ENCODE measurements around the gene AFAP1L2. TPM values are rescaled to one million over a fixed set of nuclear protein-coding genes. Genes with fewer than 3 reads are reported as not detected.

Gene AFAP1L2
- total RNA-seq, 2 experiments from 2014 or later, result 0.36 to 0.50 TPM

GRCh38 chr10:114372995-114373394, 31.3 kb downstream of the AFAP1L2 start:
- POLR2A ChIA-PET, result no interaction called here
- H3K27me3 ChIP-seq (ENCODE audit: control insufficient read depth in 1 of 2, insufficient read depth in 2 of 2, low read length in 2 of 2), result no peaks in the 10 kb centered on the region

DNA sequence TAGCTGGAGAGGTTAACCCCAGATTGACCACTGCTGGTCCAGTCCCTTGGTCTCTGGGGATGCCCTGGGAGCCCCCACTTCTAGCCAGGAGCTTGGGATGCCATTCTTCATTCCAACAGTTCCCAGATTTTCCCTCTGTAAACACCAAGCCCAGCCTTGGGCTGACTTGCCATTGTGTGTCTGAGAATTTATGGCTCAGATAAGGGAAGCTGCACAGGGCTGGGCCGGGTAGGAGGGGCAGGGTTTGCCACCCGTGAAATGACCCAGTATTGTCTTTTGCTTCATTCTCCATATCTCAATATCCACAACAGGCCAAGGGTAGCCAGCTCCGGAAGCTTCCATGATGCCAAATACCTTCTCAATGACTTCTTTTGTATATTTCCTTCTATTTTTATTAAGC, 32.1 kb downstream of the AFAP1L2 start:
- no peak overlapping the region for H3K4me3 ChIP-seq (ENCODE audit: low read length)
- H3K27me3 ChIP-seq (ENCODE audit: control insufficient read depth in 1 of 2, insufficient read depth in 2 of 2, low read length in 2 of 2), result no peaks in the 10 kb centered on the region
- Mint-ChIP-seq H3K4me3 (no peak overlapping the region), H3K4me1 (ENCODE audit: low read depth) (no peaks in the 10 kb centered on the region), H3K36me3 (ENCODE audit: low read depth) (no peaks in the 10 kb centered on the region), H3K27ac (no peak overlapping the region), H3K27me3 (peaks cover 11% of the 10 kb centered on the region), H3K9me3 (no peaks in the 10 kb centered on the region)
- ChIA-PET CTCF (no interaction called here), POLR2A (no interaction called here)
- ATAC-seq (ENCODE audit: poor library complexity) (no peak), DNase-seq (no peak)
- H3K36me3 ChIP-seq (ENCODE audit: insufficient read depth, low read length), result no peaks in the 10 kb centered on the region
- intact Hi-C loops (cut with DNase I, micrococcal nuclease), result no loop called here
- TF ChIP-seq, protein P1, sequence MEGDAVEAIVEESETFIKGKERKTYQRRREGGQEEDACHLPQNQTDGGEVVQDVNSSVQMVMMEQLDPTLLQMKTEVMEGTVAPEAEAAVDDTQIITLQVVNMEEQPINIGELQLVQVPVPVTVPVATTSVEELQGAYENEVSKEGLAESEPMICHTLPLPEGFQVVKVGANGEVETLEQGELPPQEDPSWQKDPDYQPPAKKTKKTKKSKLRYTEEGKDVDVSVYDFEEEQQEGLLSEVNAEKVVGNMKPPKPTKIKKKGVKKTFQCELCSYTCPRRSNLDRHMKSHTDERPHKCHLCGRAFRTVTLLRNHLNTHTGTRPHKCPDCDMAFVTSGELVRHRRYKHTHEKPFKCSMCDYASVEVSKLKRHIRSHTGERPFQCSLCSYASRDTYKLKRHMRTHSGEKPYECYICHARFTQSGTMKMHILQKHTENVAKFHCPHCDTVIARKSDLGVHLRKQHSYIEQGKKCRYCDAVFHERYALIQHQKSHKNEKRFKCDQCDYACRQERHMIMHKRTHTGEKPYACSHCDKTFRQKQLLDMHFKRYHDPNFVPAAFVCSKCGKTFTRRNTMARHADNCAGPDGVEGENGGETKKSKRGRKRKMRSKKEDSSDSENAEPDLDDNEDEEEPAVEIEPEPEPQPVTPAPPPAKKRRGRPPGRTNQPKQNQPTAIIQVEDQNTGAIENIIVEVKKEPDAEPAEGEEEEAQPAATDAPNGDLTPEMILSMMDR (IDR thresholded peaks at IDR 0.05), result no peak
- H3K9me3 ChIP-seq (ENCODE audit: control insufficient read depth in 1 of 2, insufficient read depth in 1 of 2, low read length in 2 of 2), result no peaks in the 10 kb centered on the region
- H3K4me1 ChIP-seq (ENCODE audit: insufficient read depth, low read length), result no peaks in the 10 kb centered on the region
- no peak overlapping the region for H3K27ac ChIP-seq (ENCODE audit: low read depth in 1 of 2, low read length in 2 of 2)

More at GRCh38 chr10:114372995-114373394, 31.3 kb downstream of the AFAP1L2 start:
- CTCF ChIA-PET, result no interaction called here
- no peaks in the 10 kb centered on the region for H3K9me3 ChIP-seq (ENCODE audit: control insufficient read depth in 1 of 2, insufficient read depth in 1 of 2, low read length in 2 of 2)
- Mint-ChIP-seq H3K36me3 (ENCODE audit: low read depth) (no peaks in the 10 kb centered on the region), H3K27ac (no peak overlapping the region), H3K9me3 (no peaks in the 10 kb centered on the region), H3K4me3 (no peak overlapping the region), H3K27me3 (peaks cover 11% of the 10 kb centered on the region), H3K4me1 (ENCODE audit: low read depth) (no peaks in the 10 kb centered on the region)
- intact Hi-C loops (cut with DNase I, micrococcal nuclease), result no loop called here
- H3K27ac ChIP-seq (ENCODE audit: low read depth in 1 of 2, low read length in 2 of 2), result no peak overlapping the region
- no peak for ATAC-seq (ENCODE audit: poor library complexity)
- no peak overlapping the region for H3K4me3 ChIP-seq (ENCODE audit: low read length)
- H3K4me1 ChIP-seq (ENCODE audit: insufficient read depth, low read length), result no peaks in the 10 kb centered on the region
- H3K36me3 ChIP-seq (ENCODE audit: insufficient read depth, low read length), result no peaks in the 10 kb centered on the region
- DNase-seq, result no peak
- TF ChIP-seq, protein P1 (IDR thresholded peaks at IDR 0.05), result no peak

DNA sequence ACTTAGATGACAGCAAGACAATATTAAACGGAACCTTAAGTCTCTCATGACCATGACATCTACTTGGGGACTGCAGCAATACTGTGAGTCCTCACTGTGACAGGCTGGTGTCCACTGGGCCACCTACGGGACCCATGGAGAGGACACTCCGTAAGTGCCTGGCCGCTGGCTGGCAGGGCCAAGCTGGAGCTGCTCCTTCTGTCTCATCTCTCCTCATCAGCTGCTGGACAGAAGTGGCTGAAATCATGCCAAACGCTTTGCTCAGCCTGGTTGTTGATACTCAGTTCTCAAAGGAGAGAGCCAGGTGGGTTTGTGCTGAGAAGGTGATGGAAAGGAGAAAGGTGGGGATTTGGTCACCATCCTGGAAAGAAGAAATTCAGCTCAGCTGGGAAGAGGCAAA, 33.3 kb downstream of the AFAP1L2 start:
- H3K27me3 ChIP-seq (ENCODE audit: control insufficient read depth in 1 of 2, insufficient read depth in 2 of 2, low read length in 2 of 2), result no peaks in the 10 kb centered on the region
- ChIA-PET POLR2A (no interaction called here), CTCF (no interaction called here)
- TF ChIP-seq, protein P1 (IDR thresholded peaks at IDR 0.05), result no peak
- Mint-ChIP-seq H3K27ac (no peak overlapping the region), H3K4me3 (no peak overlapping the region), H3K4me1 (ENCODE audit: low read depth) (no peaks in the 10 kb centered on the region), H3K9me3 (no peaks in the 10 kb centered on the region), H3K27me3 (peaks cover 6% of the 10 kb centered on the region), H3K36me3 (ENCODE audit: low read depth) (no peaks in the 10 kb centered on the region)
- H3K36me3 ChIP-seq (ENCODE audit: insufficient read depth, low read length), result no peaks in the 10 kb centered on the region
- no peaks in the 10 kb centered on the region for H3K9me3 ChIP-seq (ENCODE audit: control insufficient read depth in 1 of 2, insufficient read depth in 1 of 2, low read length in 2 of 2)
- DNase-seq, result no peak
- ATAC-seq (ENCODE audit: poor library complexity), result no peak
- H3K4me3 ChIP-seq (ENCODE audit: low read length), result no peak overlapping the region
- no peak overlapping the region for H3K27ac ChIP-seq (ENCODE audit: low read depth in 1 of 2, low read length in 2 of 2)
- no peaks in the 10 kb centered on the region for H3K4me1 ChIP-seq (ENCODE audit: insufficient read depth, low read length)
- intact Hi-C loops (cut with DNase I, micrococcal nuclease), result no loop called here
